ENCODE data around the gene ADAM8. TPM values are rescaled to one million over a fixed set of nuclear protein-coding genes. Genes with fewer than 3 reads are reported as not detected.
A peak's percentile ranks its signal among the peaks of the same experiment; 100 is the strongest.
"Not testable (repeated sequence)": the region's sequence is repeated elsewhere in the genome, so short reads cannot be mapped to it uniquely, and the experiment has no call there.

ADAM8 gene
- polyA plus RNA-seq, 1 donor: 5.9 TPM

DNA sequence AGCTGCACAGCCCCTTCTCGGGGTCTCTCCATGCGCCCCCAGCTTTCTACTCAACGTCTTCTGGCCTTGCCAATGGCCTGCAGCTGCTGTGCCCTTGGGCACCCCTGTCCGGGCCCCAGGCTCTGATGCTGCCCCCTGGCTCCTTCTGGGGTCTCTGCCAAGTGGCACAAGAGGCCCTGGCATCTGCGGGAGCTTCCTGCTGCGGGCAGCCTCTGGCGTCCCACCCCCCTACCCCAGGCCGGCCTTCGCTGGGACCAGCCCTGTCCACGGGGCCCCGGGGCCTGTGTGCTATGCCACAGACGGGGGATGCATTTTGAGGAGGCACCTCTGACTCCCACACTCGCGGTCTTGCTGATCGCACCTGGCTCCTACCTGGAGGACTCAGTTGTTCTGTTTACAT is 36.7 kb downstream of the ADAM8 start:
- DNase-seq: no peak
- Histone ChIP-seq H3K36me3 (ENCODE audit: control insufficient read depth, insufficient read depth, low read length) (no peaks in the 10 kb centered on the region), H3K4me1 (ENCODE audit: control insufficient read depth, insufficient read depth, low read length) (peaks cover 54% of the 10 kb centered on the region), H3K27me3 (ENCODE audit: control insufficient read depth, insufficient read depth, low read length) (peaks cover 55% of the 10 kb centered on the region), H3K27ac (ENCODE audit: low read length) (no peak overlapping the region), H3K9me3 (ENCODE audit: control insufficient read depth, low read depth, low read length) (peaks cover 5% of the 10 kb centered on the region), H3K4me3 (ENCODE audit: low read length) (no peak overlapping the region)
- WGBS (ENCODE audit: insufficient coverage, low lambda C conversion rate): no CpG with 5 or more reads among the region's 15 CpGs

DNA sequence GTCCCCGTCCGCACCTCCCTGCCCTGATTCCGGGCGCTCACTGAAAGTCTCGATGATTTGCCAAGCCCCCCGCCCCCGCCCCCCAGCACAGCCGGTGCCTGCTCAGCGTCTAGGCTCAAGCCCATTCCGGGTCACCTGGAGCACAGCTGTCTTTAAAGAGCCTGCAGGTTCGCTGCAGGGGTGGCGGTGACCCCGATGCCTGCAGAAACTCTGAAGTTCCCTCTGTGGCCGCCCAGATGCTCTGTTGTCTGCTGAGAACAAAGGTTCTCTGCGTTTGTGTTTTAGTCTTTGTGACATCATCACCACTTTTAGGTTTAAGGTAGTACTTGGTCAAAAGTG is 38.2 kb downstream of the ADAM8 start:
- Histone ChIP-seq H3K27me3 (ENCODE audit: control insufficient read depth, insufficient read depth, low read length) (peaks cover 66% of the 10 kb centered on the region), H3K36me3 (ENCODE audit: control insufficient read depth, insufficient read depth, low read length) (no peaks in the 10 kb centered on the region), H3K4me3 (ENCODE audit: low read length) (no peak overlapping the region), H3K4me1 (ENCODE audit: control insufficient read depth, insufficient read depth, low read length) (peaks cover 39% of the 10 kb centered on the region), H3K9me3 (ENCODE audit: control insufficient read depth, low read depth, low read length) (peaks cover 5% of the 10 kb centered on the region), H3K27ac (ENCODE audit: low read length) (no peak overlapping the region)
- no peak for DNase-seq
- no CpG with 5 or more reads among the region's 15 CpGs for WGBS (ENCODE audit: insufficient coverage, low lambda C conversion rate)

DNA sequence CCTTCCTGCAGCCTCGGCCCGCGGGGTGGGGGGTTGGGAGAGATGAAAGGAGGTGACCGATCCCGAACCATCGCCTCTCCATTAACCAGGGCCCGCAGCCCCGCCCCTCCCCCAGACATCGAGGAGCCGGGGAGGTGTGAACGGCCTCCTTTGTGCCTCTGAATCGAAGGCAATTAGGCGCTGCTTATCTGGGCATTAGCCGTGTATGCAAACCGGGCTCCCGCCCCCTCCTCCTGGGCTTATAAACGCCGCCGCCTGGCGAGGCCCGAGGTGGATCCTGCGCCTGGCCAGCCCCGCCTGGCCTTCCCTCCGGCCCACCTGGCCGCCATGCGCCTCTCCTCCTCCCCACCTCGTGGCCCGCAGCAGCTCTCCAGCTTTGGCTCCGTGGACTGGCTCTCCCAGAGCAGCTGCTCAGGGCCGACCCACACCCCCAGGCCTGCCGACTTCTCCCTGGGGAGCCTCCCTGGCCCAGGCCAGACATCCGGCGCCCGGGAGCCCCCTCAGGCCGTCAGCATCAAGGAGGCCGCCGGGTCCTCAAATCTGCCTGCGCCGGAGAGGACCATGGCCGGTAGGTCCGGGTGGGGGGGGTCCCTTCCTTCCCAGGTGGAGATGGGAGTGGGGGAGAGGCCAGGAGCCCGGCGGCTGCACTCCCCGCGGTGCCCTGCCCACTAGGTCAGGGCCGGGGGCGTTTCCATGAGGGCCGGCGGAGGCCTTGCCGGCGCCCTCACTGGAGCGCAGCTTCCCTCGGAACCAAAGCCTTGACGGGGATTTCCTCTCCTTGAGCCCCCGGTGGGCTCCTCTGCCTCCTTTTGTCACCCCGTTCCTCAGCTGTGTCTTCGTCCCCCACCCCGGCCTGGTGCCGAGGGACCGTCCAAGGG is 38.8 kb downstream of the ADAM8 start, which contains the start of gene VENTX:
TSS of gene VENTX (plus strand) at position 268 of the 878 bp plus-strand sequence. CDS start at position 328, 60 bp downstream.
- WGBS (ENCODE audit: insufficient coverage, low lambda C conversion rate): no CpG with 5 or more reads among the region's 60 CpGs
- Histone ChIP-seq H3K9me3 (ENCODE audit: control insufficient read depth, low read depth, low read length) (peaks cover 5% of the 10 kb centered on the region), H3K4me3 (ENCODE audit: low read length) (no peak within 1 kb of the TSS), H3K27ac (ENCODE audit: low read length) (no peak within 1 kb of the TSS), H3K4me1 (ENCODE audit: control insufficient read depth, insufficient read depth, low read length) (peaks cover 36% of the 10 kb centered on the region), H3K36me3 (ENCODE audit: control insufficient read depth, insufficient read depth, low read length) (no peaks in the 10 kb centered on the region), H3K27me3 (ENCODE audit: control insufficient read depth, insufficient read depth, low read length) (peaks cover 72% of the 10 kb centered on the region)
- peak in 1 of 2 donors; percentile 31 for DNase-seq

DNA sequence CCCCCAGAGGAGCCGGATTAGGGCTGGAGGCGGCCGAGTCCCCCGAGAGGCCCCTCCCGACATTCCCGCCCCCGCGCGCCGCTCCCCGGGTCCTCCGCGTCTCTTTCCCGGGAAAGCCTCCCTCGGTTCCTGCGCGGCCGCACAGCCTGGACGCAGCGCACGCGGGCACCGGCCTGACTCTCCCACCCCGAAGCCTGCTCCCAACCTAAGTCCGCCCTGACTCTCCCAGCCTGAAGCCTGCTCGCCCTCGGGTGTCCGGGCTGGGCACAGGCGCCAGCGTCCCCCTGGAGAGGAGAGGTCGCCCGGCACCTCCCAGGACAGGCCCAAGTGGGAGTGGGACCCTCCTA is 39.5 kb downstream of the ADAM8 start:
- no peaks in the 10 kb centered on the region for H3K36me3 ChIP-seq (ENCODE audit: control insufficient read depth, insufficient read depth, low read length)
- H3K4me1 ChIP-seq (ENCODE audit: control insufficient read depth, insufficient read depth, low read length): peaks cover 31% of the 10 kb centered on the region
- H3K27me3 ChIP-seq (ENCODE audit: control insufficient read depth, insufficient read depth, low read length): peaks cover 78% of the 10 kb centered on the region
- H3K4me3 ChIP-seq (ENCODE audit: low read length): no peak overlapping the region
- H3K27ac ChIP-seq (ENCODE audit: low read length): no peak overlapping the region
- peaks cover 5% of the 10 kb centered on the region for H3K9me3 ChIP-seq (ENCODE audit: control insufficient read depth, low read depth, low read length)
- no CpG with 5 or more reads among the region's 32 CpGs for WGBS (ENCODE audit: insufficient coverage, low lambda C conversion rate)
- DNase-seq: peak in 1 of 2 donors; percentile 35

DNA sequence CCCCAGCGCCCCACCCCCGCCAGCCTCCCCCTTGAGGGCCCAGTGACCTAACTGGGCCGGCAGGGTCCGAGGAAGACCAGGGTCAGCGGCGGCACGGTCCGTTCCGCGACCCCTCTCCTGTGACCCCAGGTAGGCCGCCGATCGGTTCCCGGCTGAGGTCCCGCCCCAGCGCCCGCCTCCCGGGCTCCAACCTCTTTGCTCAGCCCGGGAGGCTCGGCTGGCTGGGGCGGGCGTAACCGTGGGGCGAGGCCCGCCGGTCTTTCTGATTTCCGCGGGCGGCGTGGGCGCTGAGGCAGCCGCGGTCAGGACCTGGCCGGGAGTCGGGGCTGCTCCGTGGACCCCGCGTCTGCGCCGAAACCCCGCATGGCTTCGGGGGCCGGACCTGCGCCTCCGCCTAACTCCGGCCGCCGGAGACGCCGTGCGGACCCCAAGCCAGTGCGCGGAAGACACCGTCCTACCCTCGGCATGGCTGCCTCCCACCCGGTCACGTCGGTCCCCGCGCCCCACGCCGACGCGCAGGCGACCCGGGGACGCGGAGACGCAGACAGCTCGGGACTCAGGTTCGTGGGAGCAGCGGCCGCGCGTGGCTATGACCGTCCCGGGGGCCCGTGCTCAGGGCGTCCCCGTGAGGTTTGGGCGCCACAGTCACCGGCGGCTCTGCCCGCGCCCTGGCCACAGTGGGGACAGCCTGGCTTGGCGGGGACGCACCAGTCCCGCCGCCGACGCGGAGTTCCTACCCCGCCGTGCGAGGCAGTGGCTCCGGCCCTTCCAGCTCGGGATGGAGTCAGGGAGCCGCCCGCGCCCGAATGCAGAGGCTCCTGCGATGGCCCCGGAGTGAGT is 40.0 kb downstream of the ADAM8 start:
- peaks cover 25% of the 10 kb centered on the region for H3K4me1 ChIP-seq (ENCODE audit: control insufficient read depth, insufficient read depth, low read length)
- H3K27me3 ChIP-seq (ENCODE audit: control insufficient read depth, insufficient read depth, low read length): peaks cover 84% of the 10 kb centered on the region
- no peak overlapping the region for H3K27ac ChIP-seq (ENCODE audit: low read length)
- H3K36me3 ChIP-seq (ENCODE audit: control insufficient read depth, insufficient read depth, low read length): no peaks in the 10 kb centered on the region
- peaks cover 5% of the 10 kb centered on the region for H3K9me3 ChIP-seq (ENCODE audit: control insufficient read depth, low read depth, low read length)
- H3K4me3 ChIP-seq (ENCODE audit: low read length): no peak overlapping the region
- no CpG with 5 or more reads among the region's 103 CpGs for WGBS (ENCODE audit: insufficient coverage, low lambda C conversion rate)
- no peak for DNase-seq

DNA sequence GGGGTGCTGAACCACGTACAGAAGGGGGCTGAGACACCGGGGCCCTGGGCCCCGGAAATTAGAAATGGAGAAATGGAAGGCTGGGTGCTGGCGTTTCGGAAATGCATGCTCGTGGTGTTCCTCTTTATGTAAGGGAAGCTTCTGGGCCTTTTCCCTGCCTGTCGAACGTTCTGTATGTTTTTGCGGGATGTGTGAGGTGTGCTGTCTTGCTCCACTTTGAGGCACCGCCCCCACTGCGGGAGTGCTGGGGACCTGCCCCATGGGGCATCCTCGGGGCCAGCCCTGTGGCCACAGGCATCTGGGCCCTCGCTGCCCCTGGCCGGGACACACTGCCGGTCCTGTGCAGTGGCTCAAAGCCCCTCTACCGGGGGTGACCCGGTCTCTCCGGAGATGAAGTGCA is 40.7 kb downstream of the ADAM8 start:
- Histone ChIP-seq H3K4me1 (ENCODE audit: control insufficient read depth, insufficient read depth, low read length) (peaks cover 23% of the 10 kb centered on the region), H3K4me3 (ENCODE audit: low read length) (no peak overlapping the region), H3K27me3 (ENCODE audit: control insufficient read depth, insufficient read depth, low read length) (peaks cover 86% of the 10 kb centered on the region), H3K36me3 (ENCODE audit: control insufficient read depth, insufficient read depth, low read length) (no peaks in the 10 kb centered on the region), H3K27ac (ENCODE audit: low read length) (no peak overlapping the region), H3K9me3 (ENCODE audit: control insufficient read depth, low read depth, low read length) (peaks cover 11% of the 10 kb centered on the region)
- no peak for DNase-seq
- no CpG with 5 or more reads among the region's 18 CpGs for WGBS (ENCODE audit: insufficient coverage, low lambda C conversion rate)

DNA sequence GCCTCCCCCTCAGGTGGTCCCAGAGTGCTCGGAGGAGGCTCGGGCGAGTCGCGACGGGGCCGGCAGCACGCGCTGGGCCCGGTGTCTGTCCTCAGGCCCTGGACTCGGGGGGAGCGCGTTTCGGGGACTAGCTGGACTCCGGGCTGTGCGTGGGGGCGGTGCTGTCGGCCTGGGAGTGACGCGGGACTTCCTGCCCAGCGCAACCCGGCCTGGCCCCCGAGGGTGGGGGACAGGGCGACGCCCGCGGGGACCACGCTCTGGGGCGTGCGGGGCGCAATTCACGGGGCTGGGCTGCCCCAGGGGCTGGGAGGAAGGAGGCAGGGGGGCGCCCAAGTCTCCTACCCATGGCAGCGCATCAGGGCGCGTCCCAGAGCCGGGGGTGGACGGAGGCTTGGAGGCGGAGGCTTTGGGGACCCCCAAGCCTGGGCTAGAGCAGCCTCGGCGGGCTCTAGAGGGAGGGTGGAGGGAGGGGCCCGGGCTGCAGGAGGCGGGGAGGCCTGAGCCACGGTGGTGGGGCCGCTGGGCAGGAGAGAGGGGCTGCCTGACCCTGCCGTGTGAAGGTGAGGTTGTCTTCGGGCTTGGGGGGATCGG is 41.3 kb downstream of the ADAM8 start:
- Histone ChIP-seq H3K27me3 (ENCODE audit: control insufficient read depth, insufficient read depth, low read length) (peaks cover 86% of the 10 kb centered on the region), H3K36me3 (ENCODE audit: control insufficient read depth, insufficient read depth, low read length) (no peaks in the 10 kb centered on the region), H3K27ac (ENCODE audit: low read length) (no peak overlapping the region), H3K4me3 (ENCODE audit: low read length) (no peak overlapping the region), H3K9me3 (ENCODE audit: control insufficient read depth, low read depth, low read length) (peaks cover 11% of the 10 kb centered on the region), H3K4me1 (ENCODE audit: control insufficient read depth, insufficient read depth, low read length) (peaks cover 19% of the 10 kb centered on the region)
- no CpG with 5 or more reads among the region's 48 CpGs for WGBS (ENCODE audit: insufficient coverage, low lambda C conversion rate)
- peak in 1 of 2 donors; percentile 33 for DNase-seq

DNA sequence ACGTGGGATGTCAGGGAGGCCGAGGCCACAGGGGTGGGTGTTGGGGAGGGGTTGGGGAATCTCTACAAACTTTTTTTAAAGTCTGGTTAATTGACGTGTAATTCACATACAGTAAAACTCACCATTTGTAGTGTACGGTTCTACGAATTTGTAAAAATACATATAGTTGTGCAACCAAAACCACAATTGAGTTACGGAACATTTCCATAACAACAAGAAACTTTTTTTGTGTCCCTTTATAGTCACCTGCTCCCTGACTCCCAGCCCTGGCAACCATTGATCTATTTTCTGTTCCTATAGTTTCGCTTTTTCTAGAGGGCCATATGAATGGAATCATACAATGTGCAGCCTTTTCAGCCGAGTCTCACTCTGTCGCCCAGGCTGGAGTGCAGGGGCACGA is 41.9 kb downstream of the ADAM8 start:
- WGBS (ENCODE audit: insufficient coverage, low lambda C conversion rate): no CpG with 5 or more reads among the region's 10 CpGs
- H3K27me3 ChIP-seq (ENCODE audit: control insufficient read depth, insufficient read depth, low read length): peaks cover 85% of the 10 kb centered on the region

DNA sequence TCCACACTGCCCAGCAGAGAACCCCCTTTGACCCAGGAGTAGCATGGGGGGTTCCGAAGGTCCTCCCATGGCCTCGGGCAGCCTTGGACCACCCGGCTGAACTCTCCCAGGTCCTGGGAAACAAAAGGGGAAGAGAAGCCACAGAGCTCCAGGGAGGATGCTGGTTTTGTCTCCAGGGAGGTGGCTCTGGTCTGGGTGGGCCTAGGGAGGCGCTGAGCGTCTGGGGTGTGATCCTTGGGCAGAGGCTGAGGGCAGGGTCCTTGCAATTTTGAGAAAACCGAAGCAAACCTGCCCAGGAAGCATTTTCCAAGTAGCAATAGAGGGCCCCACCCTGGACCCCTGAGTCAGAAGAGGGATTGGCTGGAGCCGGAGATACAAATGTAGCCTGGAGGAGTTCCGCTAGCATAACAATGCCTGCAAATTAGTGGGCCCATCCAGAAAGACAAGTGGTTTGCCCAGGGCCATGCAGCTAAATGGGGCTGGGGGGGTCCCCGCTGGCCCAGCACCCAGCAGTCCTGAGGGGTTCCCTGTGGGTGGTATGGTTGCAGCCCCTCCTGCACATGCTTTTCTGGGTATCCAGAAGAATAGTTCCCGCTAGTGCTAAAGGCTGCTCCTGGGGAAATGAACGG is 44.6 kb downstream of the ADAM8 start:
- Histone ChIP-seq H3K27ac (ENCODE audit: low read length) (no peak overlapping the region), H3K4me3 (ENCODE audit: low read length) (no peak overlapping the region), H3K27me3 (ENCODE audit: control insufficient read depth, insufficient read depth, low read length) (peaks cover 81% of the 10 kb centered on the region), H3K9me3 (ENCODE audit: control insufficient read depth, low read depth, low read length) (peaks cover 9% of the 10 kb centered on the region), H3K36me3 (ENCODE audit: control insufficient read depth, insufficient read depth, low read length) (no peaks in the 10 kb centered on the region), H3K4me1 (ENCODE audit: control insufficient read depth, insufficient read depth, low read length) (peaks cover 8% of the 10 kb centered on the region)
- DNase-seq: no peak
- no CpG with 5 or more reads among the region's 11 CpGs for WGBS (ENCODE audit: insufficient coverage, low lambda C conversion rate)

More for the DNA sequence above, 41.9 kb downstream of the ADAM8 start:
- DNase-seq; H3K27ac ChIP-seq (ENCODE audit: low read length); H3K36me3 ChIP-seq (ENCODE audit: control insufficient read depth, insufficient read depth, low read length); H3K4me3 ChIP-seq (ENCODE audit: low read length): not testable (repeated sequence)
- H3K4me1 ChIP-seq (ENCODE audit: control insufficient read depth, insufficient read depth, low read length): peaks cover 19% of the 10 kb centered on the region
- peaks cover 11% of the 10 kb centered on the region for H3K9me3 ChIP-seq (ENCODE audit: control insufficient read depth, low read depth, low read length)

Measured in large intestine (tissue), 3 donors.